A673 (cell line): Measurements from ENCODE around the gene KIF5C. TPM values are rescaled to one million over a fixed set of nuclear protein-coding genes. Genes with fewer than 3 reads are reported as not detected.

Source experiments
- BruUV-seq: library from RNA; stranded (reverse); fragments of 400-500 nt; replicated peaks from 2 replicates; lab custom pipeline; 2021; lab: Mats Ljungman, UMichigan
- CTCF ChIA-PET: fragments of 300-600 bp; sonication (Branson Sonifier 250); formaldehyde crosslinking; loops from one replicate; lab custom pipeline; 2022; ENCODE audit warnings: antibody characterized with exemption; lab: Charles Lee
- POLR2A ChIA-PET: fragments of 300-600 bp; sonication (Branson Sonifier 250); formaldehyde crosslinking; loops from one replicate; lab custom pipeline; 2022; ENCODE audit warnings: antibody characterized with exemption; ENCODE audit not compliant: low non-redundant PET; lab: Charles Lee
- DNase-seq: peaks from one replicate; pipeline ENCODE4 v3.0.0-alpha.2; 2015; ENCODE audit warnings: low spot score
- H3K27ac ChIP-seq: fragments of 200-600 bp; sonication (generic); 2 replicates; pipeline ENCODE4 v1.5.1; 2016; ENCODE audit warnings: mixed run types, low read depth, mild to moderate bottlenecking, mixed read lengths, antibody characterized with exemption, low read length; ENCODE audit not compliant: poor library complexity, severe bottlenecking
- H3K27me3 ChIP-seq: fragments of 200-600 bp; sonication (generic); replicated peaks from 2 replicates; pipeline ENCODE4 v1.6.1; 2017; ENCODE audit warnings: mixed run types, low read depth, mild to moderate bottlenecking, mixed read lengths, antibody characterized with exemption, low read length; ENCODE audit not compliant: insufficient read depth, poor library complexity
- H3K36me3 ChIP-seq: fragments of 200-600 bp; sonication (generic); 2 replicates; pipeline ENCODE4 v1.6.1; 2016; ENCODE audit warnings: mixed run types, mild to moderate bottlenecking, mixed read lengths, antibody characterized with exemption, low read length; ENCODE audit not compliant: insufficient read depth, poor library complexity, severe bottlenecking
- H3K4me1 ChIP-seq: fragments of 200-600 bp; sonication (generic); 2 replicates; pipeline ENCODE4 v1.6.1; 2017; ENCODE audit warnings: mixed run types, mild to moderate bottlenecking, mixed read lengths, antibody characterized with exemption, low read length; ENCODE audit not compliant: insufficient read depth, poor library complexity, severe bottlenecking
- H3K4me3 ChIP-seq: fragments of 200-600 bp; sonication (generic); 2 replicates; pipeline ENCODE4 v1.5.1; 2016; ENCODE audit warnings: low read depth, mixed run types, mild to moderate bottlenecking, mixed read lengths, low read length; ENCODE audit not compliant: poor library complexity, severe bottlenecking
- H3K9me3 ChIP-seq: fragments of 200-600 bp; sonication (generic); 2 replicates; pipeline ENCODE4 v1.6.1; 2016; ENCODE audit warnings: mixed run types, low read depth, mild to moderate bottlenecking, mixed read lengths, antibody characterized with exemption, low read length; ENCODE audit not compliant: poor library complexity, severe bottlenecking
- CTCF ChIP-seq: fragments of 300-800, 200-600 bp; sonication (generic); conservative IDR thresholded peaks from 2 replicates; pipeline ENCODE4 v1.5.1; 2017; ENCODE audit warnings: low read depth, mild to moderate bottlenecking, antibody characterized with exemption, low read length, moderate library complexity, mixed read lengths
- EZH2 ChIP-seq: fragments of 200-600 bp; sonication (generic); IDR thresholded peaks from 2 replicates; pipeline ENCODE4 v1.6.1; 2017; ENCODE audit warnings: borderline replicate concordance, low read depth, mild to moderate bottlenecking, mixed read lengths, antibody characterized with exemption, low read length; ENCODE audit not compliant: poor library complexity, severe bottlenecking
- intact Hi-C: fragments of 100-400 bp; cut with micrococcal nuclease; formaldehyde crosslinking; loops from one replicate; pipeline ENCODE4 v1.10.0; 2022; ENCODE audit not compliant: unreplicated experiment
- total RNA-seq: library from RNA; stranded (reverse); gene quantifications from 2 replicates; pipeline ENCODE4 v1.2.3, GENCODE V29; 2021

Gene KIF5C
- total RNA-seq, 1 experiment from 2014 or later, result 0.58 TPM

- POLR2A ChIA-PET, result no interaction called here
- Histone ChIP-seq H3K27ac (no peak overlapping the region), H3K9me3 (no peaks in the 10 kb centered on the region), H3K4me3 (no peak overlapping the region), H3K36me3 (no peaks in the 10 kb centered on the region), H3K4me1 (no peaks in the 10 kb centered on the region), H3K27me3 (no peaks in the 10 kb centered on the region)
- no TSS peak for BruUV-seq
- CTCF ChIA-PET, result no interaction called here
- intact Hi-C loops, result no loop called here
- no peak for DNase-seq
- no peak for TF ChIP-seq CTCF
- TF ChIP-seq EZH2, result no peak
Observed at GRCh38 chr2:148965623-148966437, 90.8 kb downstream of the KIF5C start.

- no peak for TF ChIP-seq CTCF
- TF ChIP-seq EZH2, result no peak
- ChIA-PET POLR2A (no interaction called here), CTCF (no interaction called here)
- Histone ChIP-seq H3K27ac (no peak overlapping the region), H3K36me3 (no peaks in the 10 kb centered on the region), H3K4me3 (no peak overlapping the region), H3K9me3 (no peaks in the 10 kb centered on the region), H3K27me3 (no peaks in the 10 kb centered on the region), H3K4me1 (no peaks in the 10 kb centered on the region)
- intact Hi-C loops, result no loop called here
- BruUV-seq, result no TSS peak
- DNase-seq, result no peak
Observed at GRCh38 chr2:148966438-148966758, 91.4 kb downstream of the KIF5C start.

GRCh38 chr2:148967056-148967455 is 92.0 kb downstream of the KIF5C start:
- ChIA-PET CTCF (no interaction called here), POLR2A (interaction anchor here (0.6 kb wide), 2 partner anchors 14 to 44 kb away, joined by 5 to 6 read pairs; no protein-coding TSS in a partner anchor)
- no TSS peak for BruUV-seq
- no peak overlapping the region for H3K4me3 ChIP-seq
- H3K27ac ChIP-seq, result no peak overlapping the region
- H3K36me3 ChIP-seq, result no peaks in the 10 kb centered on the region
- intact Hi-C loops, result no loop called here
- DNase-seq, result no peak
- H3K4me1 ChIP-seq, result no peaks in the 10 kb centered on the region
- TF ChIP-seq CTCF, result no peak
- TF ChIP-seq EZH2, result no peak
- no peaks in the 10 kb centered on the region for H3K9me3 ChIP-seq
- H3K27me3 ChIP-seq, result no peaks in the 10 kb centered on the region
